GM12872 (cell line): ENCODE results near the gene NHS.

Experiments
- CTCF ChIP-seq: IDR thresholded peaks from 3 replicates; pipeline ENCODE4 v1.5.1; 2011; ENCODE audit warnings: low read depth, mild to moderate bottlenecking, low read length, moderate library complexity; ENCODE audit not compliant: insufficient read depth

NHS gene

GRCh38 chrX:17529151-17529745, 154.2 kb downstream of the NHS start:
- no peak for TF ChIP-seq CTCF

GRCh38 chrX:17531500-17531899, 156.5 kb downstream of the NHS start:
- no peak for TF ChIP-seq CTCF

- peak; percentile 58 for TF ChIP-seq CTCF
These were observed 160.2 kb downstream of the NHS start for GRCh38 chrX:17535229-17535628.

- TF ChIP-seq CTCF: no peak
These were observed 162.8 kb downstream of the NHS start for GRCh38 chrX:17537723-17538243.

GRCh38 chrX:17542123-17542522, 167.1 kb downstream of the NHS start:
- no peak for TF ChIP-seq CTCF

DNA sequence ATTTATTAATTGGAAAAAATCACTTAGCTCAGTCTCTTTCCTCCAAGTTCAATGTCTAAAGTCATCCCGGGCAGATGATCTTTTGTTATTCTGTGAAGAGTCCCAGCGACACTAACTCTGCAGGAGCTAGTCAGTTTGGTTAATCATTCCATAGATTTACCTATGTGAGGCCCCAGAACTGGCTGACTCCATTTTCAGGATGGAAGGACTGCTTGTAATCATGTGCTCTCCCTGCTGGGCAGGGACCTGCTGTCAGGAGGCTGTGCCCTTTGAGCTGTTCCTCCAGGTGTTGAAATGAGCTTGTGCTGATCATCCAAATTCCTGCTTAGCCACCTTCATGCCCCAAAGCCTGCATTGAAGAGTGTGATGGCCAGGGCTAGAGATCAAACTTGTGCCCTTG, 169.8 kb downstream of the NHS start:
- no peak for TF ChIP-seq CTCF

- no peak for TF ChIP-seq CTCF
These were observed 171.4 kb downstream of the NHS start for GRCh38 chrX:17546356-17546755.
